Fibroblast of mammary gland (primary cell): ENCODE data around the gene DCTD.
"Not testable (repeated sequence)": the region's sequence is repeated elsewhere in the genome, so short reads cannot be mapped to it uniquely, and the experiment has no call there.

Experiments
- DNase-seq: peaks from one replicate; pipeline ENCODE4 v3.0.0-alpha.2; 2010; ENCODE audit warnings: low read depth
- H3K4me3 ChIP-seq: 2 replicates; pipeline ENCODE4 v1.5.1; 2011; ENCODE audit warnings: low read depth, mild to moderate bottlenecking, low read length, moderate library complexity; ENCODE audit not compliant: control insufficient read depth
- TF ChIP-seq, protein P1 (sequence below): conservative IDR thresholded peaks from 2 replicates; pipeline ENCODE4 v1.5.1; 2011; ENCODE audit warnings: low read depth, low read length, inconsistent platforms; ENCODE audit not compliant: control insufficient read depth, insufficient read depth

Gene DCTD

DNA sequence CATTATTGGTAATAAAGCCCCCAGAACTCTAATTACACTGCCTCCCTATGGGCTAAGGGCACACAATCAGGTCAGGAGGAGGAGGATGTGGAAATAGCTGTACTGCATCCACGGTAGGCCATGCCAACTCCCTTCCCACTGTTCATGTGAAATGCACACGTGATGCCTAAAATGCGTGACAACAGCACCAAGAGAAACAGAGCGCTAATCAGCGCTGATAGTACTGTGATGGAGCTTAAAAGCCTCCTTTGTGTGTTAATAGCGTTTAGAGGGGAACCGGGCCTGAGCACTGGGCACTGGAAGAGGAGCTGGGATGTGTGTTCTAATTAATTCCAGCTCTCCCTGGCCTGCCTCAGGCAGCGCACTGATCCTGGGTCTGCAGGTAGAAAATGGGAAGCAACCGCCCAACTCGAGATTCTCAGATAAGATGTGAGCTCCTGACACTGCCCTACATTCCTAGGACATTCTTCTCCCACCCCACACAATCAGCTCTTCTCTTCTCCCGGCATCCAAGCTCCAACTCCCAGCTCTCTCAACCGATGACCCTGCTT lies 12.9 kb downstream of the DCTD start:
- DNase-seq = no peak
- TF ChIP-seq, protein P1, sequence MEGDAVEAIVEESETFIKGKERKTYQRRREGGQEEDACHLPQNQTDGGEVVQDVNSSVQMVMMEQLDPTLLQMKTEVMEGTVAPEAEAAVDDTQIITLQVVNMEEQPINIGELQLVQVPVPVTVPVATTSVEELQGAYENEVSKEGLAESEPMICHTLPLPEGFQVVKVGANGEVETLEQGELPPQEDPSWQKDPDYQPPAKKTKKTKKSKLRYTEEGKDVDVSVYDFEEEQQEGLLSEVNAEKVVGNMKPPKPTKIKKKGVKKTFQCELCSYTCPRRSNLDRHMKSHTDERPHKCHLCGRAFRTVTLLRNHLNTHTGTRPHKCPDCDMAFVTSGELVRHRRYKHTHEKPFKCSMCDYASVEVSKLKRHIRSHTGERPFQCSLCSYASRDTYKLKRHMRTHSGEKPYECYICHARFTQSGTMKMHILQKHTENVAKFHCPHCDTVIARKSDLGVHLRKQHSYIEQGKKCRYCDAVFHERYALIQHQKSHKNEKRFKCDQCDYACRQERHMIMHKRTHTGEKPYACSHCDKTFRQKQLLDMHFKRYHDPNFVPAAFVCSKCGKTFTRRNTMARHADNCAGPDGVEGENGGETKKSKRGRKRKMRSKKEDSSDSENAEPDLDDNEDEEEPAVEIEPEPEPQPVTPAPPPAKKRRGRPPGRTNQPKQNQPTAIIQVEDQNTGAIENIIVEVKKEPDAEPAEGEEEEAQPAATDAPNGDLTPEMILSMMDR = no peak
- no peak overlapping the region for H3K4me3 ChIP-seq

DNA sequence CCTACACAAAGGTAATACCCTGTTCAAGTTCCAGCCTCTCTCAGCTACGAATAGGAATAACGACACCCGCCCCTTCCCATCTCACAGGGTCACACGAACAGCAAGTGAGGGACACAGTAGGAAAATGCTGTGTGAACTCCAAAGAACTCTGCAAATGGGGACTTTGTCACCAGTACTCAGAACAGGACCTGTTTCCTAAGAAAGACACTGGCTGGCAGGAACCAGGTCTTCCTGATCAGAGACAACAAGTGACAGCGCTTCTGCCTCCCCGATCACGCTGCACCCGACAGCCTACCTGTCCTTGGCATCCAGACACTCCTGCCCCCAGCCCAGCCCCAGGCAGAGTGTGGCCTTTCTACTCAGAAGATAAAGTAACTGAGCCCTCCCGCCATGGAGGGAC lies 14.2 kb downstream of the DCTD start:
- TF ChIP-seq, protein P1 = no peak

DNA sequence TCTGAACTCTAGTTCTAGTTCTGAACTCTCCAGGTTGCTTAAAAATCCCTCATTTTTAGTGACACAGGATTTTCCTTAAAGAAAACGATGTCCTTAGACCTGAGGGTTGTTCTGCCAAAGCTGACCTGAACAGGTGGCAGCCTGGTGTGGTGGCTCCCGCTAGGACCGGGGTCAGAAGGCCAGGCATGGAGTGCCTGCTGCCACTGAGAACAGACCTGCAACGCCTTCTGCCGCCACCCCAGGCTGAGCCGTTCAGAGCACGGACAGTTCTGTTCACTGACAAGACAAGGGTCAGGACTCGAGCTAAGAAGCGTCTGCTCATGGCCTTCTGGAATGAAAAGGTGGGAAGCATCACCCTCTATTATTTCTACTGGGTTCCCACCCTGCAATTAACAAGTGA lies 15.8 kb downstream of the DCTD start:
- no peak for DNase-seq
- no peak overlapping the region for H3K4me3 ChIP-seq
- TF ChIP-seq, protein P1 = no peak

More for the DNA sequence above, 14.2 kb downstream of the DCTD start:
- H3K4me3 ChIP-seq = no peak overlapping the region
- no peak for DNase-seq

DNA sequence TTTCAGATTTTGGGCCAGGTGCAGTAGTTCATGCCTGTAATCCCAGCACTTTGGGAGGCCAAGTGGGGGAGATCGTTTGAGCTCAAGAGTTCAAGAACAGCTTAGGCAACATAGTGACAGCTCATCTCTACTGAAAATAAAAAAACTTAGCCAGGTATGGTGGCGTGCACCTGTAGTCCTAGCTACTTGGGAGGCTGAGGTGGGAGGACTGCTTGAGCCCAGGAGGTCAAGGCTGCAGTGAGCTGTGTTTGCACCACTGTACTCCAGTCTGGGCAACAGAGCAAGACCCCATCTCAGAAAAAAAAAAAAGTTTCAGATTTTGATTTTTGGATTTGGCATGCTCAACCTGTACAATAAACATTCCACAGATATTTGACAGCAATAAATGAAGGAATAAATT lies 17.2 kb downstream of the DCTD start:
- DNase-seq = not testable (repeated sequence)

DNA sequence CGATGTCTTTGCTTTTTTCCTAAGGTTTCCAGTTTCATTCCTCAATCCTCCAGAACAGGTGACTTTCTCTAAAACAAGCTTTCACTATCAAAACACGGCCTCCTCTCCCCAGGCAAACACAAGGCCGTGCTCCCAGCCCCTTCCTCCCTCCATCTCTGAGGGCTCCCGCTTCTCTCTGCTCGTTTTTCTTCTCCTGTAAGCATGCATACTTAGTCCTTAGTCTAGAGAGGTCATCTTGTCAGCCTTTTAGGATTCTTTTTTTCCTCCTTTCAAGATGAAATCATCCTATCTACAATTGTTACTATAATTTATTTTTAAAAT lies 18.7 kb downstream of the DCTD start:
- DNase-seq = no peak
- no peak overlapping the region for H3K4me3 ChIP-seq
- TF ChIP-seq, protein P1 = no peak

More for the DNA sequence above, 17.2 kb downstream of the DCTD start:
- H3K4me3 ChIP-seq = not testable (repeated sequence)

DNA sequence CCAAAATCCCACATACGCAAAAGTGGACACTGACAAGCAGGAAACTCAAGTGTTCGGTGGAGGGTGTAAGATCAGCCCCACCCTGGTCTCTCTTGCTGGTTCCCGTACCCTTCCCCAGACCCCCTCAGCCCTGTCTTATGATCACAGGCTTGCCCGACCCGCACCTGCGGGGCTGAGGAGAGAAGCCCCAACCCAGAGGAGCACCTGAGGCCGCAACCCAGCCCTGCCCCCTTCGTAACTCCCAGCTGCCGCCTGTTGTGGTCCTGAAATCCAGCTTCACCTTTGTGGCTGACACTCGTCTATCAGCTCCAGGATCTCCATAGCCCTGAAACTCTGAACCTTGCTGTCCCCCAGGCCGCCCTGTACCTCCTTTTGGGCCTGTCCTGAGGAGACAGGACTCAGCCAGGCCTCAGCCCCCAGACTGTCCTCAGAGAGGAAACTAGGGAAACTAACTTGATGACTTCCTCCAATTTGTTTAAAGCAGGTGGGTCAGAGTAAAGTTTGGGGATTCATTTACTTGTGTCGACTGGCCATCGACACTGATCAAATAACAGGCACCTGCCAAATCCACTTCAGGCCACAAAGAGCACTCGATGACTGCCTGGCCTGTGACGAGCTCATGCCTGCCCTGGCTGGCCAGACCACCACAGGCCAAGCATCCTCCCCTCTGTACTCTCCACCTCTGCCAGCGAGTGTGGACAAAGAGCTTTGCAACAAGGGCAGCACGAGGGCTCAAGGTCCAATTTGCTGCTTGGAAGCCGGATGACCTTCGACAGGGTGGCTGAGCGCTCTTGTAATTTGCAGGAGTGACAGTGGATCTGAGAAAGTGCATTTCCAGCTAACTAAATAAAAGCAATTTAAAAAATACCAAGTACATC lies 19.3 kb downstream of the DCTD start:
- H3K4me3 ChIP-seq = no peak overlapping the region
- TF ChIP-seq, protein P1 = no peak
- no peak for DNase-seq

DNA sequence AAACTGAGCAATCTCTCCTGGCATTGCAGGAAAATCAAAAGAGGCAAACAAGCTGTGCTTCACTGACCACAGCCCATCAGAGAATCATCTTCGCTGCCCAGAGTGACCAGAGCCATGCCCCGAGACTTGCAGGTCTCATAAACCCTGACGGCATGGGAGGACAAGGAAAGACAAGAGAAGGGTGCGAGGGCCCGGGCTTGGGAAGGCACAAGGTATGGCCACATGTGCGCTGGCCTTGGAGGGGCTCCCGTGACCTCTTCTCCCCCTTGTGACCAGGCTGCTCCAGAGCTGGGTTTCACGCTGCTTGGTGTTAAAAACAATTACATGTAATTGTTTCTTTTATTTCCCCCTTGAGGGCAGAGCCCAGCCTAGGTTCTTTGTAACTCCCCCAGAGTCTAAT lies 20.8 kb downstream of the DCTD start:
- H3K4me3 ChIP-seq = no peak overlapping the region
- TF ChIP-seq, protein P1 = no peak
- no peak for DNase-seq
